Pancreas (tissue), 10 donors: ENCODE data around the gene SUSD3. TPM values are rescaled to one million over a fixed set of nuclear protein-coding genes. Genes with fewer than 3 reads are reported as not detected.
"Not testable (repeated sequence)": the region's sequence is repeated elsewhere in the genome, so short reads cannot be mapped to it uniquely, and the experiment has no call there.

ENCODE experiments used
- ATAC-seq, 4 donors: fragments of 200-7000 bp; cut with Tn5 transposase; one replicate each; pipeline versions ENCODE4 v1.8.0 to v1.9.1; 2020; ENCODE audit warnings: mild to moderate bottlenecking in 4 of 4, moderate library complexity in 4 of 4
- DNase-seq, 6 donors: peaks; one replicate each; pipeline ENCODE4 v3.0.0-alpha.2; 2020
- FAIRE-seq: peaks from 2 replicates; lab custom pipeline; 2012; peaks lifted over from hg19 to GRCh38; lab: Jason Lieb, UNC
- H3K27ac ChIP-seq, 4 donors: fragments of 200-600 bp; sonication (generic); 1 replicate in 3 of 4; 2 replicates in 1 of 4; pipeline versions ENCODE4 v1.5.0 to v1.8.0; 2020
- H3K27me3 ChIP-seq, 4 donors: fragments of 200-600 bp; one replicate each; pipeline ENCODE4 v1.8.0; 2021
- H3K36me3 ChIP-seq, 3 donors: fragments of 200-600 bp; sonication (generic) in 1 of 3; one replicate each; pipeline versions ENCODE4 v1.5.0 to v1.8.0; 2020 to 2021
- H3K4me1 ChIP-seq, 3 donors: fragments of 200-600 bp; one replicate each; pipeline ENCODE4 v1.8.0; 2021
- H3K4me3 ChIP-seq, 4 donors: fragments of 200-600 bp; sonication (generic) in 2 of 4; one replicate each; pipeline versions ENCODE4 v1.5.0 to v1.8.0; 2020 to 2021
- H3K9me3 ChIP-seq, 4 donors: fragments of 200-600 bp; one replicate each; pipeline ENCODE4 v1.8.0; 2021
- WGBS, 2 donors: extraction: QIAGEN DNeasy Blood & Tissue Kit; methylation state at CpG; one replicate each; pipeline ENCODE4 v1.1.7; 2013; 5-methylcytosine and 5-hydroxymethylcytosine counted together
- intact Hi-C, 3 donors: fragments of 100-400 bp; cut with DNase I; formaldehyde crosslinking; loops; one replicate each; pipeline versions ENCODE4 v1.11.1 to v1.14.2; 2022
- polyA plus RNA-seq, 2 donors: library from polyadenylated mRNA; stranded (reverse); fragments of 200-250 nt; gene quantifications; one replicate each; pipeline ENCODE4 v1.2.3, GENCODE V29; 2013
- total RNA-seq, 6 donors: library from RNA; stranded (reverse); fragmentation: NEBNext Ultra II Directional in 4 of 6; extraction: Animal tissue kit (Norgen Biotek cat#: 25700) in 4 of 6; gene quantifications; one replicate each; pipeline versions ENCODE4 v1.2.1 to v1.2.4, GENCODE V29; 2021 to 2023
- TF ChIP-seq, protein P1 (sequence below), 4 donors: fragments of 200-600 bp; sonication (generic) in 3 of 4; IDR thresholded peaks; one replicate each; pipeline versions ENCODE4 v1.5.0 to v1.8.0; 2021; ENCODE audit warnings: antibody characterized with exemption in 4 of 4
- donor health status: healthy with polysubstance abuse.
- donor health status: DM: no; HTN: no; CAD: no; lungs with moderate emphysema.
- donor health status: DM: no; HTN: no; CAD: no.
- donor health status: control.
- donor health status: control.
- donor health status: Bipolar disorder and iron deficiency.
- donor health status: DM: yes; HTN: yes; CAD: no.
- donor health status: DM: no; HTN: no; CAD: no.
- donor health status: DM: no; HTN: no; CAD: no.
- donor health status: DM: yes; HTN: yes; CAD: no.

Gene SUSD3
- total and polyA plus RNA-seq, 8 donors: 0.16 to 2.8 (median 0.80) TPM

DNA sequence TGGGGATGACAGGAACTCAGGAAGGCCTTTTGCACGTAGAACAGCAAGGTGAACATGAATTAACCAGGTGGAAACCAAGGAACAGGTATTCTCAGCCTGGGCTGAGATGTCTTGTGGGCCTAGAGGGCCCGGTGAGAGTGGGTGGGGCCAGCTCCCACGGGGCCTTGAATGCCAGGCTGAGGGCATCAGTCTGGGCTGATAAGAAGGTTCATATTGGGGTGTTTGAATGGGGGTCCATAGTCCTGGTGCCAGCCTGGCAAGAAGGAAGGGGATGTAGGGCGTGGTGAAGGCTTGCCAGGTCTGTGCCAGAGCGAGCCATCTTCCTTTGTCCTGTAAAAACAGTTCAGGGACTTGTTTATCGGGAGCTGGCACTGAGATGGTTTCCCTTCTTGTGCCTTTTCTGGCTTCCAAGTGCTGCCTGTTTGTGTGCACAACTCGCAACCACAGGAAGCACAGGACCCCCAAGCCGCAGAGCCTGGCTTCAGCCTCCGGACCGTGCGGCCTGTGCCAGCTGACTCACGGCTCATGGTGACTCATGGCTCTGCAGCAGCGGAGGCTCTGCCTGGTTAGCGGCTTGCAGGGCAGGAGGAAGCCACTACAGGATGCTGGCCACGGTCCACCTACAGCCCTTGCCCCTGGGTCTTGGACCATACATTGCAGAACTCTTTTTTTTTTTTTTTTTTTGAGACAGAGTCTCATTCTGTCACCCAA, 39.9 kb downstream of the SUSD3 start:
- TF ChIP-seq, protein P1, sequence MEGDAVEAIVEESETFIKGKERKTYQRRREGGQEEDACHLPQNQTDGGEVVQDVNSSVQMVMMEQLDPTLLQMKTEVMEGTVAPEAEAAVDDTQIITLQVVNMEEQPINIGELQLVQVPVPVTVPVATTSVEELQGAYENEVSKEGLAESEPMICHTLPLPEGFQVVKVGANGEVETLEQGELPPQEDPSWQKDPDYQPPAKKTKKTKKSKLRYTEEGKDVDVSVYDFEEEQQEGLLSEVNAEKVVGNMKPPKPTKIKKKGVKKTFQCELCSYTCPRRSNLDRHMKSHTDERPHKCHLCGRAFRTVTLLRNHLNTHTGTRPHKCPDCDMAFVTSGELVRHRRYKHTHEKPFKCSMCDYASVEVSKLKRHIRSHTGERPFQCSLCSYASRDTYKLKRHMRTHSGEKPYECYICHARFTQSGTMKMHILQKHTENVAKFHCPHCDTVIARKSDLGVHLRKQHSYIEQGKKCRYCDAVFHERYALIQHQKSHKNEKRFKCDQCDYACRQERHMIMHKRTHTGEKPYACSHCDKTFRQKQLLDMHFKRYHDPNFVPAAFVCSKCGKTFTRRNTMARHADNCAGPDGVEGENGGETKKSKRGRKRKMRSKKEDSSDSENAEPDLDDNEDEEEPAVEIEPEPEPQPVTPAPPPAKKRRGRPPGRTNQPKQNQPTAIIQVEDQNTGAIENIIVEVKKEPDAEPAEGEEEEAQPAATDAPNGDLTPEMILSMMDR (IDR thresholded peaks at IDR 0.05): no peak
- intact Hi-C loops: no loop called here
- H3K4me3 ChIP-seq: peak overlapping the region in 1 of 4 donors; percentile 99
- no peaks in the 10 kb centered on the region for H3K27me3 ChIP-seq
- H3K27ac ChIP-seq: peak overlapping the region; percentile 2 to 90 (median 58)
- ATAC-seq: peak in 2 of 4 donors; percentile 6 to 53
- no peaks in the 10 kb centered on the region for H3K36me3 ChIP-seq
- peaks cover 0 to 25% (median 8%) of the 10 kb centered on the region in 3 donors for H3K4me1 ChIP-seq
- WGBS, 2 donors: 46 to 55% methylated on average over 15 of the region's 15 CpGs
- FAIRE-seq: no peak
- no peaks in the 10 kb centered on the region for H3K9me3 ChIP-seq
- DNase-seq: peak in 5 of 6 donors; percentile 74 to 86 (median 82)

DNA sequence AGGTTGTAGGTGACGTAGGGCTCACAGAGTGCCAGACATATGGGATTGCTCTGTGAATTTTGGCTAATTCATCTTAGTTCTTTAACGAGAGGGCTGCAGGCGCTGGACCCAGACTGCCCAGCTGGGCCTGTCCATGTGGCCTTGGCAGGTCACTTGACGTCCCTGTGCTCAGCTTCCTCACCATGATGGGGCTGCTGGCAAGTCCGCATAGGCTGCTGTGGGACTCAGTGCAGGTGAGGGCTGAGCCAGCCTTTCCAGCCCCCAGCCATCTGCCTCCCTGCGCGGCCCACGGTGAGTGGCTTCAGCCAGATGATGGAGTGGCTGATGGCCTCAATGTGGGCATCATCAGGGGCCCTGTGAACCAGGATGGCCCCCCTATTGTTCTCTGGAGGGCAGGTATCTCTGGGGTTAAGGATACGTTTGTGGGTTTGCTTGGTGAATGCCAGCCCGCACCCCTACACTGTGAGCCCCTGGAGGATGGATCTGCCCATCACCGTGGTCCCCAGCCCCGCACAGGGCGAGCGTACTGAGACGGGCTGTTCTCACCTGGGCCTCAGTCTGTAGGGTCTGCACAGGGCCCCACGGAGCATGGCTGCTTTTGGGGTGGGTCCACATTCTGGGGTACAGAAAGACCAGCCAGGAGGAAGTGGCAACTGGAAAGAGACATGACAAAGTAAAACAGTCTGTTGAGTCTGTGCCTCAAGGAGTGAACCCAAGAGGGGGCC, 41.2 kb downstream of the SUSD3 start:
- Histone ChIP-seq H3K4me3 (no peak overlapping the region), H3K4me1 (peaks cover 0 to 25% (median 8%) of the 10 kb centered on the region in 3 donors), H3K36me3 (no peaks in the 10 kb centered on the region), H3K27ac (no peak overlapping the region), H3K9me3 (no peaks in the 10 kb centered on the region), H3K27me3 (no peaks in the 10 kb centered on the region)
- FAIRE-seq: no peak
- DNase-seq: peak in 1 of 6 donors; percentile 54
- TF ChIP-seq, protein P1 (IDR thresholded peaks at IDR 0.05): no peak
- ATAC-seq: no peak
- 90 to 93% methylated on average over 16 of the region's 16 CpGs for WGBS, 2 donors
- intact Hi-C loops: no loop called here

DNA sequence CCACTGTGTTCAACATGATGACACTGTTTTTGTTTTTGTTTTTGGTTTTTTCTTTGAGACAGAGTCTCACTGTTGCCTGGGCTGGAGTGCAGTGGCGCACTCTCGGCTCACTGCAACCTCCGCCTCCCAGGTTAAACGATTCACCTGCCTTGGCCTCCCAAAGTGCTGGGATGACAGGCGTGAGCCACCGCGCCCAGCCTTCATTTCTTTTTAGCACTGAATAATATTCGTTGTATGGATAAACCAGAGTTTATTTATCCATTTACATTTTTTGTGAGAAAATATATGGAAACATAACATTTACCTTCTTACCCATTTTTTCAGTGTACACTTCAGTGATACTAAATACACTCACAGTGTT, 41.8 kb downstream of the SUSD3 start:
- no peak for ATAC-seq
- Histone ChIP-seq H3K4me1 (peaks cover 0 to 25% (median 8%) of the 10 kb centered on the region in 3 donors), H3K27me3 (no peaks in the 10 kb centered on the region), H3K4me3 (no peak overlapping the region), H3K9me3 (no peaks in the 10 kb centered on the region), H3K36me3 (no peaks in the 10 kb centered on the region), H3K27ac (no peak overlapping the region)
- TF ChIP-seq, protein P1 (IDR thresholded peaks at IDR 0.05): no peak
- peak in 1 of 6 donors; percentile 30 for DNase-seq
- intact Hi-C loops: no loop called here
- 92 to 95% methylated on average over 8 of the region's 8 CpGs for WGBS, 2 donors
- FAIRE-seq: no peak

DNA sequence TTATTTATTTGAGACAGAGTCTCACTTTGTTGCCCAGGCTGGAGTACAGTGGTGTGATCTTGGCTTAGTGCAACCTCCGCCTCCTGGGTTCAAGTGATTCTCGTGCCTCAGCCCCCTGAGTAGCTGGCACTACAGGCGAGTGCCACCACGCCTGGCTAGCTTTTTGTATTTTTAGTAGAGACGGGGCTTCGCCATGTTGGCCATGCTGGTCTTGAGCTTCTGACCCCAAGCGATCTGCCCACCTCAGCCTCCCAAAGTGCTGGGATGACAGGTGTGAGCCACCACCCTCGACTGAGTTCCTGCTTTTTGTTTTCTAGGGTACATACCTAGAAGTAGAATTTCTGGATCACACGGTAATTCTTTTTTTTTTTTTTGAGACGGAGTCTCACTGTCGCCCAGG, 42.6 kb downstream of the SUSD3 start:
- intact Hi-C loops, H3K4me3 ChIP-seq, H3K27me3 ChIP-seq, H3K9me3 ChIP-seq, ATAC-seq, H3K27ac ChIP-seq, FAIRE-seq, H3K36me3 ChIP-seq: not testable (repeated sequence)
- H3K4me1 ChIP-seq: peaks cover 0 to 28% (median 8%) of the 10 kb centered on the region in 3 donors
- DNase-seq: peak in 2 of 6 donors; percentile 2 to 15
- 95 to 98% methylated on average over 11 of the region's 11 CpGs for WGBS, 2 donors

DNA sequence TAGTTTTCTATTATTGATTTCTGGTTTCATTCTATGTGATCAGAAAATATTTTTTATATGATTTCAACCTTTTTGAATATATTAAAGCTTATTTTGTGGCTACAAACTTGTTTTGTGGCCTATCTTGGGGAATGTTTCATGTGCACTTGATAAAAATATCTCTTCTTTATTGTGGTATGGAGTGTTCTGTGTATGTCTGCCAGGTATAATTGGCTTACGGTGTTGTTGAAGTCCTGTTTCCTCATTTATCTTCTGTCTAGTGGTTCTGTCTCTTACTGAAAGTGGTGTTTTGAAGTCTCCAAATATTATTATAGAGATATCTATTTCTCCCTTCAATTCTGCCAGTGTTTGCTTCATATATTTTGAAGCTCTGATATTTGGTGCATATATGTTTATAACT, 47.1 kb downstream of the SUSD3 start:
- Histone ChIP-seq H3K4me1 (peaks cover 0 to 3% (median 0%) of the 10 kb centered on the region in 3 donors), H3K9me3 (no peaks in the 10 kb centered on the region), H3K36me3 (no peaks in the 10 kb centered on the region), H3K27ac (no peak overlapping the region), H3K27me3 (no peaks in the 10 kb centered on the region), H3K4me3 (no peak overlapping the region)
- TF ChIP-seq, protein P1 (IDR thresholded peaks at IDR 0.05): no peak
- WGBS, 2 donors: 81 to 92% methylated on average over 1 of the region's 1 CpG
- DNase-seq (no peak), ATAC-seq (no peak), FAIRE-seq (no peak)
- intact Hi-C loops: no loop called here
